Melanocyte of skin (primary cell): ENCODE measurements around the gene CNPY3. TPM values are rescaled to one million over a fixed set of nuclear protein-coding genes. Genes with fewer than 3 reads are reported as not detected.

Experiments used
- total RNA-seq, 2 donors: library from RNA; depleted of rRNA; stranded (reverse); fragments of >200 nt; gene quantifications; 2 replicates each; pipeline ENCODE4 v1.2.3, GENCODE V29; 2012

CNPY3 gene
- total RNA-seq = 10 to 100 TPM; 19.6 to 39.6 TPM

DNA sequence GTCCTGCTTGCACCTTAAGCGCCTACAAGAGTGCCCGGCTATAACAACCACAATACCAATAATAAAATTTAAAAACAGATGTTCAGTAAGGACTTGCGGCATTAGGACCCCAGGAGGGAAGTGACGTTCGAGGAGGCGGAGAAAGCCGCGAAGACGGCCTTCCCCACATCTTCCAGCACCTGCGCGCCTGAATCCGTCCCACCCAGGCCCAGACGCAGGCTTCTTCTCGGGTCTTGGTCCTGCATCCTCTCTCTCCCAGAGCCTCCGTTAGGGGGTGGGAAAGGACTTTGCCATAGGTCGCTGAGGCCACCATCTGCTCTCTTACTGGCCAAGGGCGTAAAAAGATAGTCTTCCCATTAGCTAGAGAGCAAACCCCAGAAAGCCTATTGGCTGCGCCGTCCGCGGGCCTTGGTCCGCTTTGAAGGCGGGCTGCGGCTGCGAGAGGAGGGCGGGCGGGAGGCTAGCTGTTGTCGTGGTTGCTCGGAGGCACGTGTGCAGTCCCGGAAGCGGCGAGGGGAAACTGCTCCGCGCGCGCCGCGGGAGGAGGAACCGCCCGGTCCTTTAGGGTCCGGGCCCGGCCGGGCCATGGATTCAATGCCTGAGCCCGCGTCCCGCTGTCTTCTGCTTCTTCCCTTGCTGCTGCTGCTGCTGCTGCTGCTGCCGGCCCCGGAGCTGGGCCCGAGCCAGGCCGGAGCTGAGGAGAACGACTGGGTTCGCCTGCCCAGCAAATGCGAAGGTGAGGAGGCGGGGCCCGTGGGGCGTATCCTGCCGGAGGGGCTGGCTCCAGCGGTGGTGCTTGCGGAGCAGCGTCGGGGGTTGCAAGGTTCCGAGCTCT, at the start of gene CNPY3:
TSS of gene CNPY3 (plus strand) at position 495 of the 835 bp plus-strand sequence. CDS start at position 586, 91 bp downstream.

DNA sequence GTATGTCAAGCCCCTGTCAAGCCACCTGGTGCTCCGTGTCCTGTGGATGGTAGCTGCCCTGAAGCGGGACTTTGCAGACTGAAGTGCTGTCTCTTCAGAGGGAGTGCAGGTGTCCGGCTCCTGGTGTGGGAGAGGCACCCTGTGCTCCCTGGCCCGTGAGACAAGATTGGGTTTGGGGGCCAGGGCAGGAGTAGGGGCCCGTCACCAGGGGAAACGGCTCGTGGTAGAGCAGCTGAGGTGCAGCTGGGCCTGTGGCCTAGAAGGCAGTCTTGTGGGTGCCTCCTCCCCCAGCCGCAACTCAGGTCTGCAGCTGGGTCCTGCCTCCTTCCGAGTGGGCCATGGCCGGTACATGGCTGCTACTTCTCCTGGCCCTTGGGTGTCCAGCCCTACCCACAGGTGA, 13.5 kb upstream of the CNPY3 start, which contains the start of gene PTCRA:
TSS of gene PTCRA (plus strand) at position 322 of the 400 bp plus-strand sequence. CDS start at position 339, 17 bp downstream.

DNA sequence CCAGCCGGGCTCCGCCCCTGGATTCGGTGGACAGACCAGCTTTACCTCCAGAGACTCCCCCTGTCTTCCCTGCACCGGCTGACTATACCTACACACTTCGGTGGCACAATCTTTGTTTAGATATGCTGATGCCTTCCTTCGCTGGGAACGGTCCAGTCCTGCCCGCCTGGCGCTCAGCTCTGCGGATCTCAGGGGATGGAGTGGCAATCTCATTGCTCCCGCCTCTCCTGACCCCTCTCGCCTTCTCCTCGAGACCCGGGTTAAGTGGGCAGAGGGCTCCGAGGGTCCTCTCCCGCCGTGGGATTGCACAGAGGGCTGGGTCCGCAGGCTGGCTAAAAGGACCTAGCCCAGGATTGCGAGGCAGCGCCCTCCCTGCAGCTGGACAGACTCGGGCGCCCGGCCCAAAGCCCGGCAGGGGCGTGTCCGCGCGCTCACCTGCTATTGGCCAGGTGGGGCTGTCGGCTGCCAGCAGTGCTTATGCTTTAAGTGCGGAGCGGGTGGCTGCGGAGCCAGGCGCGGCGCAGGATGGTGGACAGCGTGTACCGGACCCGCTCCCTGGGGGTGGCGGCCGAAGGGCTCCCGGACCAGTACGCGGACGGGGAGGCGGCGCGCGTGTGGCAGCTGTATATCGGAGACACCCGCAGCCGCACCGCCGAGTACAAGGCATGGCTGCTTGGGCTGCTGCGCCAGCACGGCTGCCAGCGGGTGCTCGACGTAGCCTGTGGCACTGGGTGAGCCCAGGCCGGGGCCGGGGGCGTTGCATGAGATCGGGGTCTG, 31.2 kb downstream of the CNPY3 start, which contains the start of gene GNMT:
TSS of gene GNMT (plus strand) at position 512 of the 777 bp plus-strand sequence. CDS start at position 526, 14 bp downstream.

DNA sequence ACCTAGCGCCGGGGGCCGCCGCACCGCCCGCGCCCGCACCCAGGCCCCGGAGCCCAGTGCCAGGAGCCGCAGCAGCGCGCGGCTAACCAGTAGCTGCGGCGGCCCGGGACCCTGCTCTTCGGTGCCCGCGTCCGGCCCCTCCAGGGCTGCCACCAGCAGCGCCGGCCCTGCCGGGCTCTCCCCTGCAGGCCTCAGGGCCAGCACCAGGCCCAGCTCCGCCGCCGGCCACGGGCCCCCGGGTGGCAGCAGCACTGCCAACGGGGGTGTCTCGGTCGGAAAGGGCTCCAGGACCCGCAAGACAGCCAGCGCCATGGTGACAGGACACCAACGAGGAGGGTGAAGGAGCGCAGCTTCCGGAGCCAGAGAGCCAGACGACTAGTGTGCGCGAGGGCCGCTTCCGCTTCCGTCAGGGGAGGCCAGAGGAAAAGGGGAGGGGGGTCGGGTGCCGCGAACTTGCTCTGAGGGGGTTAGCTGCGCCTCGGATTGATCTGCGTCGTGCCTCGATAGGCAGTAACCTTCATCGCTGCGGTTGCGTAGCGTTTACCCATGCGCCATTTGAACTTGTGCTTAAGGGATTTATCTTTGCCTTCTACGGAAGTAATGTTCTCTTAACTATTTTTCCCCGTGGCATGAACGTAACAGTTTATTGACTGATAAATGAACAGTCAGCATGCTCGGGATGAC, 49.7 kb downstream of the CNPY3 start, which contains the start of gene PEX6:
TSS of gene PEX6 (minus strand) at position 343 of the 684 bp plus-strand sequence. CDS start at position 312, 31 bp downstream.

DNA sequence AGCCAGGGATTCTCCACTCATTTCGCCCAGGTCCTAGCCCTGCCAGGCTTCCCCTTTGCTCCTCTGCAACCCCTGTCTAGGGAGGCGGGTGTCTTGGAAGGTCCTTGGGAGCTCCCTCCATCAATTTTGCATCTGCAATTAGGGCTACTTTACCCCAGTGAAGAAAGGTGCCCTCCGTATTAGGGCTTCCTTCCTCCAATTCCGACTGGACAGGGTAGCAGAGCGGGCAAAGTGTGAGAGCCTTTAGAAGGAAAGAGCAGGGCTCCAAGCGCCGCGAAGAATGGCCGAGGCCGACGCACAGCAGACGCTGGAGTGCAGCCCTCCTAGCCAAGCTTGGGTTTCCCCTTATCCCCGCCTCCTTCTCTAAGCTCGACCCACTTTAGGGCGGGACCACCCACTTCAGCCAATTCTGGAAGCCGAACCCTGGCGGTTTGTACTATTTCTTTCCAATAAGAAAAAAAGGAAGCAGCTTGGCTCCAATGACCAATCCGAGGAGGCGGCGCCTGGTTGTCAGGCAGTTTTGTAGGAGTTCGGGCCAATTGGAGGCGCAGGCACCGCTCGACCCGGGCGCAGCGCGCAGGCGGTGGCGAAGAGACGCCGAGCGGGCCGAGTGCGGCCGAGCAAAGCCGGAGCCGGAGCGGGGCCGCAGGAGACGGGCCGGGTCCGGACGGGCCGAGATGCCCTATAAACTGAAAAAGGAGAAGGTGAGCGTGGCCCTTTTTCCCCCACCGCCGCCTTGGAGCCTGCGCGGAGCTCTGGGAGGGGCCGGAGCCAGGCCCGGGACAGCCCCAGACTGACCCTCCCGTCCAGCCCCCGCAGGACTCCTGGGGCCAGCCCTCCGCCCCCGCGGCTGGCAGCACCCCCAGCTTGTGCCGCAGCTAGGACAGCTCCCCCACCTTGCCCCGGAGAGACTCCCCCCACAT, 55.0 kb downstream of the CNPY3 start, which contains the start of gene PPP2R5D:
TSS of gene PPP2R5D (plus strand) at position 570 of the 923 bp plus-strand sequence. CDS start at position 678, 108 bp downstream.

Other genes starting within 250 kb of the CNPY3 start
- under 1 TPM; under 0.01 to 0.34 TPM for gene PRPH2, start 206.9 kb upstream of the CNPY3 start, total RNA-seq
- 10 to 100 TPM; 37.2 to 49.0 TPM for gene TBCC, start 183.4 kb upstream of the CNPY3 start, total RNA-seq
- 1 to 10 TPM; 4.7 to 4.8 TPM for gene BICRAL, start 147.4 kb upstream of the CNPY3 start, total RNA-seq
- 100 to 1,000 TPM; 113 to 149 TPM for gene RPL7L1, start 49.9 kb upstream of the CNPY3 start, total RNA-seq
- under 1 TPM in 1 of 2 donors, not detected in 1; 0.33 TPM for gene PTCRA, start 13.4 kb upstream of the CNPY3 start, total RNA-seq
- gene GNMT, start 31.3 kb downstream of the CNPY3 start, total RNA-seq = not detected
- 10 to 100 TPM; 20.3 to 27.5 TPM for gene PEX6, start 49.7 kb downstream of the CNPY3 start, total RNA-seq
- gene PPP2R5D, start 55.1 kb downstream of the CNPY3 start, total RNA-seq = 10 to 100 TPM; 48.5 to 65.6 TPM
- 10 to 100 TPM; 40.6 to 63.6 TPM for gene MEA1, start 84.5 kb downstream of the CNPY3 start, total RNA-seq
- 10 to 100 TPM; 84.7 to 90.9 TPM for gene KLHDC3, start 84.8 kb downstream of the CNPY3 start, total RNA-seq
- 100 to 1,000 TPM in 1 of 2 donors, 10 to 100 TPM in 1; 84.0 to 123 TPM for gene RRP36, start 92.1 kb downstream of the CNPY3 start, total RNA-seq
- gene CUL7, start 124.4 kb downstream of the CNPY3 start, total RNA-seq = 10 to 100 TPM; 16.7 to 17.6 TPM
- gene MRPL2, start 130.0 kb downstream of the CNPY3 start, total RNA-seq = 10 to 100 TPM; 19.6 to 38.6 TPM
- gene KLC4, start 130.2 kb downstream of the CNPY3 start, total RNA-seq = 10 to 100 TPM in 1 of 2 donors, 1 to 10 TPM in 1; 8.7 to 14.1 TPM
- gene PTK7, start 146.8 kb downstream of the CNPY3 start, total RNA-seq = 10 to 100 TPM; 19.3 to 36.6 TPM
- 10 to 100 TPM; 15.8 to 22.6 TPM for gene SRF, start 241.8 kb downstream of the CNPY3 start, total RNA-seq